HEK293 (cell line): ENCODE data around the gene SLC4A1.

Experiments
- BCL11A ChIP-seq: fragments of 450-650 bp; formaldehyde crosslinking; IDR thresholded peaks from 2 replicates; pipeline ENCODE4 v1.5.1; 2016; ENCODE audit warnings: low read depth, missing biosample characterization, missing genetic modification characterization
- ELK4 ChIP-seq: IDR thresholded peaks from 2 replicates; pipeline ENCODE4 v1.6.1; 2011; ENCODE audit warnings: mild to moderate bottlenecking, low read depth, low read length, borderline replicate concordance
- GLIS1 ChIP-seq: fragments of 450-650 bp; formaldehyde crosslinking; IDR thresholded peaks from 2 replicates; pipeline ENCODE4 v1.5.1; 2016; ENCODE audit warnings: missing biosample characterization, missing genetic modification characterization
- HIC1 ChIP-seq: fragments of 450-650 bp; formaldehyde crosslinking; IDR thresholded peaks from 2 replicates; pipeline ENCODE4 v1.5.1; 2016; ENCODE audit warnings: missing biosample characterization, missing genetic modification characterization
- MZF1 ChIP-seq: fragments of 450-650 bp; formaldehyde crosslinking; IDR thresholded peaks from 2 replicates; pipeline ENCODE4 v1.5.1; 2017; ENCODE audit warnings: missing biosample characterization, missing genetic modification characterization, borderline replicate concordance
- PRDM1 ChIP-seq: fragments of 450-650 bp; formaldehyde crosslinking; IDR thresholded peaks from 2 replicates; pipeline ENCODE4; 2016; ENCODE audit warnings: missing biosample characterization, missing genetic modification characterization
- PRDM2 ChIP-seq: fragments of 450-650 bp; formaldehyde crosslinking; IDR thresholded peaks from 2 replicates; pipeline ENCODE4 v1.5.1; 2016; ENCODE audit warnings: missing biosample characterization, missing genetic modification characterization, borderline replicate concordance
- SCRT1 ChIP-seq: fragments of 450-650 bp; formaldehyde crosslinking; IDR thresholded peaks from 2 replicates; pipeline ENCODE4 v1.5.1; 2016; ENCODE audit warnings: missing biosample characterization, missing genetic modification characterization, borderline replicate concordance
- TSHZ1 ChIP-seq: fragments of 450-650 bp; formaldehyde crosslinking; IDR thresholded peaks from 2 replicates; pipeline ENCODE4 v1.5.1; 2016; ENCODE audit warnings: missing biosample characterization, missing genetic modification characterization, borderline replicate concordance
- ZBTB6 ChIP-seq: fragments of 450-650 bp; formaldehyde crosslinking; IDR thresholded peaks from 2 replicates; pipeline ENCODE4 v1.5.1; 2017; ENCODE audit warnings: missing biosample characterization, missing genetic modification characterization
- ZBTB7A ChIP-seq: fragments of 450-650 bp; formaldehyde crosslinking; IDR thresholded peaks from 2 replicates; pipeline ENCODE4 v1.5.1; 2016; ENCODE audit warnings: low read depth, missing biosample characterization, missing genetic modification characterization
- ZFP3 ChIP-seq: fragments of 450-650 bp; formaldehyde crosslinking; IDR thresholded peaks from 2 replicates; pipeline ENCODE4 v1.5.1; 2016; ENCODE audit warnings: low read depth, missing biosample characterization, missing genetic modification characterization
- ZFP37 ChIP-seq: fragments of 450-650 bp; formaldehyde crosslinking; IDR thresholded peaks from 2 replicates; pipeline ENCODE4 v1.5.1; 2016; ENCODE audit warnings: missing biosample characterization, missing genetic modification characterization
- ZNF2 ChIP-seq: fragments of 450-650 bp; formaldehyde crosslinking; IDR thresholded peaks from 2 replicates; pipeline ENCODE4 v1.5.1; 2016; ENCODE audit warnings: missing biosample characterization, missing genetic modification characterization
- ZNF341 ChIP-seq: fragments of 450-650 bp; formaldehyde crosslinking; IDR thresholded peaks from 2 replicates; pipeline ENCODE4; 2016; ENCODE audit warnings: low read depth, missing biosample characterization, missing genetic modification characterization
- ZNF362 ChIP-seq: fragments of 450-650 bp; formaldehyde crosslinking; IDR thresholded peaks from 2 replicates; pipeline ENCODE4 v1.5.1; 2016; ENCODE audit warnings: missing biosample characterization, missing genetic modification characterization
- ZNF391 ChIP-seq: fragments of 450-650 bp; formaldehyde crosslinking; IDR thresholded peaks from 2 replicates; pipeline ENCODE4 v1.5.1; 2016; ENCODE audit warnings: low read depth, missing biosample characterization, missing genetic modification characterization, borderline replicate concordance
- ZNF423 ChIP-seq: fragments of 450-650 bp; formaldehyde crosslinking; IDR thresholded peaks from 2 replicates; pipeline ENCODE4 v1.5.1; 2016; ENCODE audit warnings: missing biosample characterization, missing genetic modification characterization
- ZNF514 ChIP-seq: fragments of 450-650 bp; formaldehyde crosslinking; IDR thresholded peaks from 2 replicates; pipeline ENCODE4 v1.5.1; 2016; ENCODE audit warnings: missing biosample characterization, missing genetic modification characterization
- ZNF571 ChIP-seq: fragments of 450-650 bp; formaldehyde crosslinking; IDR thresholded peaks from 2 replicates; pipeline ENCODE4 v1.5.0; 2017; ENCODE audit warnings: missing biosample characterization, missing genetic modification characterization
- ZNF660 ChIP-seq: fragments of 450-650 bp; IDR thresholded peaks from 2 replicates; pipeline ENCODE4 v1.5.1; 2018; ENCODE audit warnings: missing biosample characterization, mild to moderate bottlenecking, missing genetic modification characterization
- ZNF830 ChIP-seq: fragments of 450-650 bp; IDR thresholded peaks from 2 replicates; pipeline ENCODE4 v1.5.0; 2018; ENCODE audit warnings: missing biosample characterization, missing genetic modification characterization, low read depth, mild to moderate bottlenecking, moderate library complexity
- ZSCAN30 ChIP-seq: fragments of 450-650 bp; IDR thresholded peaks from 2 replicates; pipeline ENCODE4 v1.5.1; 2018; ENCODE audit warnings: missing biosample characterization, mild to moderate bottlenecking, missing genetic modification characterization, moderate library complexity

Gene SLC4A1

GRCh38 chr17:44220213-44221083 is 47.5 kb downstream of the SLC4A1 start (continued):
- peak; percentile 40; the same call in 1 of the 2 replicates for TF ChIP-seq ZNF362
- TF ChIP-seq HIC1 (tag by site-specific recombination), result peak; percentile 17; the same call in 1 of the 2 replicates
- TF ChIP-seq MZF1, result 0 out of 2 replicates have a peak, but pooled peaks have one; percentile 40
- no peak for TF ChIP-seq ZNF514
- TF ChIP-seq ZNF830 (tag by site-specific recombination), result no peak
- no peak for TF ChIP-seq SCRT1 (tag by site-specific recombination)
- TF ChIP-seq ZNF571, result no peak
- TF ChIP-seq ZFP3 (tag by site-specific recombination), result no peak
- no peak for TF ChIP-seq TSHZ1
- TF ChIP-seq ZNF391, result peak; percentile 76; the same call in 1 of the 2 replicates
- no peak; the same call in 1 of the 2 replicates for TF ChIP-seq BCL11A (tag by site-specific recombination)
- no peak; the same call in 1 of the 2 replicates for TF ChIP-seq ZNF660 (tag by site-specific recombination)
- TF ChIP-seq ZBTB7A (tag by site-specific recombination), result peak; percentile 93; the same call in 1 of the 2 replicates
- TF ChIP-seq ZNF2 (tag by site-specific recombination), result peak; percentile 78
- peak; percentile 96 for TF ChIP-seq ZNF423
- peak; percentile 57 for TF ChIP-seq ZBTB6 (tag by site-specific recombination)
- peak; percentile 72 for TF ChIP-seq GLIS1 (tag by site-specific recombination)
- peak; percentile 46; the same call in 1 of the 2 replicates for TF ChIP-seq ZNF341 (tag by site-specific recombination)
- TF ChIP-seq ELK4, result no peak
- TF ChIP-seq PRDM2 (tag by site-specific recombination), result no peak
- TF ChIP-seq ZFP37 (tag by site-specific recombination), result peak; percentile 66; the same call in 1 of the 2 replicates
- no peak for TF ChIP-seq PRDM1 (tag by site-specific recombination)
- peak; percentile 59; the same call in 1 of the 2 replicates for TF ChIP-seq ZSCAN30 (tag by site-specific recombination)
